Central memory CD8-positive, alpha-beta T cell (primary cell): ENCODE measurements around the gene PKD2L2.

ENCODE experiments used
- ATAC-seq: fragments of 150-1000 bp; cut with Tn5 transposase; replicated peaks from 2 replicates; pipeline ENCODE4 v1.10.0; 2022; ENCODE audit warnings: mild to moderate bottlenecking, moderate FRiP score, moderate number of reproducible peaks; ENCODE audit not compliant: poor library complexity, severe bottlenecking; ENCODE audit errors: extremely low read depth
- DNase-seq, 2 donors: peaks; one replicate each; pipeline ENCODE4 v3.0.0; 2021; ENCODE audit warnings: low spot score in 2 of 2
- H3K27ac Mint-ChIP-seq: one replicate; pipeline ENCODE4 v1.8.0; 2022; ENCODE audit warnings: low read depth, mild to moderate bottlenecking, moderate library complexity, mixed read lengths
- H3K27me3 Mint-ChIP-seq: one replicate; pipeline ENCODE4 v1.8.0; 2022; ENCODE audit warnings: mixed read lengths
- H3K36me3 Mint-ChIP-seq: one replicate; pipeline ENCODE4 v1.8.0; 2022; ENCODE audit warnings: mild to moderate bottlenecking, moderate library complexity, mixed read lengths; ENCODE audit not compliant: insufficient read depth
- H3K4me1 Mint-ChIP-seq: one replicate; pipeline ENCODE4 v1.8.0; 2022; ENCODE audit warnings: mixed read lengths
- H3K4me3 Mint-ChIP-seq: one replicate; pipeline ENCODE4 v1.8.0; 2022; ENCODE audit warnings: mild to moderate bottlenecking, moderate library complexity, mixed read lengths
- H3K9me3 Mint-ChIP-seq: one replicate; pipeline ENCODE4 v1.8.0; 2022; ENCODE audit warnings: mixed read lengths

PKD2L2 gene

GRCh38 chr5:137899493-137899892, 10.2 kb downstream of the PKD2L2 start:
- no peak overlapping the region for H3K27ac Mint-ChIP-seq
- no peak overlapping the region for H3K4me3 Mint-ChIP-seq

GRCh38 chr5:137901011-137901817, 12.0 kb downstream of the PKD2L2 start:
- Mint-ChIP-seq H3K4me1 (no peaks in the 10 kb centered on the region), H3K4me3 (no peak overlapping the region), H3K27ac (no peak overlapping the region), H3K9me3 (no peaks in the 10 kb centered on the region), H3K27me3 (peaks cover 16% of the 10 kb centered on the region), H3K36me3 (no peaks in the 10 kb centered on the region)
- DNase-seq, result no peak
- no peak for ATAC-seq

More at GRCh38 chr5:137899493-137899892, 10.2 kb downstream of the PKD2L2 start:
- Mint-ChIP-seq H3K36me3 (no peaks in the 10 kb centered on the region), H3K27me3 (peaks cover 16% of the 10 kb centered on the region), H3K4me1 (no peaks in the 10 kb centered on the region), H3K9me3 (no peaks in the 10 kb centered on the region)
- DNase-seq, result no peak
- ATAC-seq, result no peak

GRCh38 chr5:137902408-137903133, 13.3 kb downstream of the PKD2L2 start:
- H3K27ac Mint-ChIP-seq, result no peak overlapping the region
- no peak overlapping the region for H3K4me3 Mint-ChIP-seq
- DNase-seq (no peak), ATAC-seq (no peak)
- H3K27me3 Mint-ChIP-seq, result peaks cover 16% of the 10 kb centered on the region
- H3K9me3 Mint-ChIP-seq, result no peaks in the 10 kb centered on the region
- no peaks in the 10 kb centered on the region for H3K36me3 Mint-ChIP-seq
- no peaks in the 10 kb centered on the region for H3K4me1 Mint-ChIP-seq

GRCh38 chr5:137914758-137915157, 25.5 kb downstream of the PKD2L2 start:
- no peak overlapping the region for H3K27ac Mint-ChIP-seq
- no peak overlapping the region for H3K4me3 Mint-ChIP-seq
- ATAC-seq (no peak), DNase-seq (no peak)
- H3K4me1 Mint-ChIP-seq, result no peaks in the 10 kb centered on the region
- H3K27me3 Mint-ChIP-seq, result peaks cover 11% of the 10 kb centered on the region
- peaks cover 12% of the 10 kb centered on the region for H3K9me3 Mint-ChIP-seq
- H3K36me3 Mint-ChIP-seq, result peaks cover 3% of the 10 kb centered on the region

GRCh38 chr5:137916923-137917322, 27.7 kb downstream of the PKD2L2 start:
- Mint-ChIP-seq H3K4me3 (no peak overlapping the region), H3K36me3 (peaks cover 3% of the 10 kb centered on the region), H3K4me1 (no peaks in the 10 kb centered on the region), H3K27ac (peak overlapping the region; percentile 60), H3K27me3 (peaks cover 11% of the 10 kb centered on the region), H3K9me3 (peaks cover 12% of the 10 kb centered on the region)
- ATAC-seq (no peak), DNase-seq (no peak)

GRCh38 chr5:137921931-137922330, 32.7 kb downstream of the PKD2L2 start:
- ATAC-seq, result no peak
- H3K9me3 Mint-ChIP-seq, result peaks cover 7% of the 10 kb centered on the region

GRCh38 chr5:137923856-137924255, 34.6 kb downstream of the PKD2L2 start:
- Mint-ChIP-seq H3K4me3 (no peak overlapping the region), H3K36me3 (no peaks in the 10 kb centered on the region), H3K9me3 (no peaks in the 10 kb centered on the region), H3K27ac (no peak overlapping the region), H3K4me1 (no peaks in the 10 kb centered on the region), H3K27me3 (no peaks in the 10 kb centered on the region)
- ATAC-seq (no peak), DNase-seq (no peak)

More at GRCh38 chr5:137921931-137922330, 32.7 kb downstream of the PKD2L2 start:
- Mint-ChIP-seq H3K4me1 (no peaks in the 10 kb centered on the region), H3K36me3 (peaks cover 3% of the 10 kb centered on the region), H3K4me3 (no peak overlapping the region), H3K27me3 (peaks cover 9% of the 10 kb centered on the region), H3K27ac (no peak overlapping the region)
- DNase-seq, result no peak

- Mint-ChIP-seq H3K4me1 (no peaks in the 10 kb centered on the region), H3K36me3 (peaks cover 8% of the 10 kb centered on the region), H3K27ac (no peak overlapping the region), H3K9me3 (no peaks in the 10 kb centered on the region), H3K4me3 (no peak overlapping the region), H3K27me3 (no peaks in the 10 kb centered on the region)
- ATAC-seq, result no peak
- no peak for DNase-seq
Measured at GRCh38 chr5:137932800-137933199, 43.5 kb downstream of the PKD2L2 start.

- no peaks in the 10 kb centered on the region for H3K4me1 Mint-ChIP-seq
- H3K9me3 Mint-ChIP-seq, result no peaks in the 10 kb centered on the region
- peaks cover 10% of the 10 kb centered on the region for H3K36me3 Mint-ChIP-seq
- DNase-seq (no peak), ATAC-seq (no peak)
- no peak overlapping the region for H3K4me3 Mint-ChIP-seq
- H3K27ac Mint-ChIP-seq, result peak overlapping the region; percentile 41
- no peaks in the 10 kb centered on the region for H3K27me3 Mint-ChIP-seq
Measured at GRCh38 chr5:137933491-137933911, 44.2 kb downstream of the PKD2L2 start.

- H3K27ac Mint-ChIP-seq, result no peak overlapping the region
- ATAC-seq, result no peak
Measured at GRCh38 chr5:137935190-137935589, 45.9 kb downstream of the PKD2L2 start.

GRCh38 chr5:137935694-137936093, 46.4 kb downstream of the PKD2L2 start:
- no peaks in the 10 kb centered on the region for H3K4me1 Mint-ChIP-seq
- H3K27ac Mint-ChIP-seq, result no peak overlapping the region
- ATAC-seq (no peak), DNase-seq (no peak)
- no peaks in the 10 kb centered on the region for H3K9me3 Mint-ChIP-seq
- H3K36me3 Mint-ChIP-seq, result peaks cover 29% of the 10 kb centered on the region
- no peak overlapping the region for H3K4me3 Mint-ChIP-seq
- H3K27me3 Mint-ChIP-seq, result no peaks in the 10 kb centered on the region

More at GRCh38 chr5:137935190-137935589, 45.9 kb downstream of the PKD2L2 start:
- Mint-ChIP-seq H3K4me3 (no peak overlapping the region), H3K9me3 (no peaks in the 10 kb centered on the region), H3K27me3 (no peaks in the 10 kb centered on the region), H3K36me3 (peaks cover 24% of the 10 kb centered on the region), H3K4me1 (no peaks in the 10 kb centered on the region)
- no peak for DNase-seq

GRCh38 chr5:137937994-137938750, 48.9 kb downstream of the PKD2L2 start:
- H3K9me3 Mint-ChIP-seq, result no peaks in the 10 kb centered on the region
- H3K27ac Mint-ChIP-seq, result no peak overlapping the region
- DNase-seq, result no peak
- H3K4me3 Mint-ChIP-seq, result no peak overlapping the region
- no peaks in the 10 kb centered on the region for H3K27me3 Mint-ChIP-seq
- H3K36me3 Mint-ChIP-seq, result peaks cover 51% of the 10 kb centered on the region
- ATAC-seq, result no peak
- H3K4me1 Mint-ChIP-seq, result no peaks in the 10 kb centered on the region
